ENCODE measurements around the gene HTR6.

DNA sequence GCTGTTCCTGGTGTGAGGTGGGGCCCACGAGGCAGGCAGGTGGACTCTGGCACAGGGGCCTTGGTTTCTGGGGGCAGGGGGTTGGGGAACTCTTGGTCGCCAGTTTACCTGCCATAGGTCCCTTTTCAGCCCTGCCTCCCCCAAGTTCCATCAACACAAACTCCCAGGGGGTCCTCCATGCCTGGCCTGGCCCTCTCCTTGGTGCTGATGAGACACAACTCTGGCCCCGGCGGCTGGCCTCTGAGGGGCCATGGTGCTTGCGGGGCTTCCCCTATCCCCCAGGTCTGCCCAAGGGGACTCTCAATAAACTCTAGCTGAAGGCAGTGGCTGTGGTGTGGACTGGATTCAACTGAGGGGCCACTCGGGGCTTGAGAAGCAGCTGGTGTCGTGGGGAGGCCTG lies 16.0 kb downstream of the HTR6 start:
- TF ChIP-seq POLR2A (IDR thresholded peaks at IDR 0.05), result no peak
- TF ChIP-seq, protein P1, sequence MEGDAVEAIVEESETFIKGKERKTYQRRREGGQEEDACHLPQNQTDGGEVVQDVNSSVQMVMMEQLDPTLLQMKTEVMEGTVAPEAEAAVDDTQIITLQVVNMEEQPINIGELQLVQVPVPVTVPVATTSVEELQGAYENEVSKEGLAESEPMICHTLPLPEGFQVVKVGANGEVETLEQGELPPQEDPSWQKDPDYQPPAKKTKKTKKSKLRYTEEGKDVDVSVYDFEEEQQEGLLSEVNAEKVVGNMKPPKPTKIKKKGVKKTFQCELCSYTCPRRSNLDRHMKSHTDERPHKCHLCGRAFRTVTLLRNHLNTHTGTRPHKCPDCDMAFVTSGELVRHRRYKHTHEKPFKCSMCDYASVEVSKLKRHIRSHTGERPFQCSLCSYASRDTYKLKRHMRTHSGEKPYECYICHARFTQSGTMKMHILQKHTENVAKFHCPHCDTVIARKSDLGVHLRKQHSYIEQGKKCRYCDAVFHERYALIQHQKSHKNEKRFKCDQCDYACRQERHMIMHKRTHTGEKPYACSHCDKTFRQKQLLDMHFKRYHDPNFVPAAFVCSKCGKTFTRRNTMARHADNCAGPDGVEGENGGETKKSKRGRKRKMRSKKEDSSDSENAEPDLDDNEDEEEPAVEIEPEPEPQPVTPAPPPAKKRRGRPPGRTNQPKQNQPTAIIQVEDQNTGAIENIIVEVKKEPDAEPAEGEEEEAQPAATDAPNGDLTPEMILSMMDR (IDR thresholded peaks at IDR 0.05 in 4 of 5, conservative IDR thresholded peaks at IDR 0.05 in 1 of 5), result no peak

Measured in gastrocnemius medialis (tissue), 4 donors.